GM21526 (cell line): Measurements from ENCODE around the gene RAP1GDS1.
A peak's percentile ranks its signal among the peaks of the same experiment; 100 is the strongest.
"Not testable (repeated sequence)": the region's sequence is repeated elsewhere in the genome, so short reads cannot be mapped to it uniquely, and the experiment has no call there.

ENCODE experiments used
- ATAC-seq: cut with Tn5 transposase; IDR thresholded peaks from one replicate; pipeline ENCODE4 v1.9.1; 2021; ENCODE audit warnings: moderate library complexity; ENCODE audit not compliant: unreplicated experiment, low FRiP score

Gene RAP1GDS1

GRCh38 chr4:98473046-98473445 is 211.9 kb downstream of the RAP1GDS1 start:
- ATAC-seq, result no peak

- no peak for ATAC-seq
Measured at GRCh38 chr4:98474408-98474844, 213.2 kb downstream of the RAP1GDS1 start.

DNA sequence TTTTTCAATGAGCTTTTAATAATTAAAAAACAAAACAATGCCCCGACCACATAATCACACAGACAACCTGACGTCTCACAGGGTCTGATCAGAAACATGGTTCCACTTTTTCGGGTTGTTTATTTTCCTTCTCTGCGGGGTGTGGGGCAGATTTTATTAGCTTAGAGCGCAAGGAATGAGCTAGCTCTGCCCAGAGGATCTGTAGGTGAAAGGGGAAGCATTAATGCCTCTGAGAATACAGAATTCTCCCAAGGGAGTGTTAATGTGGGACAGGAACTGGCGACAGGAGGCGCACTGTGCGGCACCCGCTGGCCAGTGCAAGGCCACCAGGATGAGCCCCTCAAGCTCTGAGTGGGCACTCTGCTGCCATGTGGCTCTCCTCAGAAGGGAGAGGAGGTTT is 215.7 kb downstream of the RAP1GDS1 start:
- ATAC-seq, result no peak

DNA sequence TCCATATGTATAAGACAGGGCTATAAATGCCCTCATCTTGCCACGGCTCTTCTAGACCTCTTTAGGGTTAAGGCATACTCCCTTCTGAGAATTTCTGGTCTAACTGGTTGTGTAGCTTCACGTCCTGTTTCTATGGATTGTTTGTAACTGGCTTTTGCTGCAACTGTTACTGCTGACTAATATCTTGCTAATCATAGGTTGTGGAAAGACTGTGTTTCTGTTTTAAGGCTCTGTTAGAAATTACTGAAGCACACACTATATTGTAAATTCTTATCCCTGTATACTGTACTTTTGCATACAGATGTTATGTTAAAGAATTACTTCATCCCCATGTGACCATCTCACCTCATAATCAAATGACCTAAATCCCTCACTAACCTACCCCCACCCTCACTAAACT is 218.4 kb downstream of the RAP1GDS1 start:
- ATAC-seq, result not testable (repeated sequence)

- no peak for ATAC-seq
Measured at GRCh38 chr4:98480535-98480934, 219.4 kb downstream of the RAP1GDS1 start.

DNA sequence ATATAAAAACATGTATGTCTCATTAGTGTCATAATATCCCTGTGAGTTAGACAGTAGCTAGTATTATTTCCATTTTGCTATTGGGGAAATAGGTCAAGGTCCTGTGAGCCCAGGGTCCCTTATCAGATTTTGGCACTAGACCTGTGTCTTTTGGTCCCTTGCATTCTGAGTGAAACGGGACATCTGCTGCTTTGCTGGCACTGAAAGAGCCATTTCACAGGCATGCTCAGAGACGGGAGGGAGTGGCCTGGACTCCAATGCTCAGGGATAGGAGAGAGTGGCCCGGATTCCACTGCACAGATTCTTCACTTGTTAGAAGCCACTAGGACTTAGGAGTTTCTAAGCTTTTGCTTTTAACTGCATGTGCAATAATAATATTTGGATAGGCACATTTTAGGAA is 220.0 kb downstream of the RAP1GDS1 start:
- no peak for ATAC-seq

DNA sequence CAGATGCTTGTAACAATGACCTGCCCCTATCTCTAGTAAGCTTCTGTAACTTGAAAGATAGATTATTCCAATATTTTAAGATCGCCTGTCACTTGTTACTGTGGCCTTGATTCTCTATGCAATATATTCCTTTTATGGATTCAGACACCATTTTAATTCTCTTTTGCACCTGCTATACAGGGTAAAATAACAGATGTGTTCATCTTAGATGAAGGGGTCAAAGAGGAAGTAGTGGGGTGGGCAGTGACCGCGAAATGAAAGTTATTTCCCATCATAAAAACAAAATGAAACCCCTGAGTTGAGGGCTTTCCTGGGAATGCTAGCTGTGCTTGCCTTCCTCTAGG is 221.3 kb downstream of the RAP1GDS1 start:
- peak; percentile 31 for ATAC-seq

GRCh38 chr4:98482847-98483806 is 221.9 kb downstream of the RAP1GDS1 start:
- ATAC-seq, result peak; percentile 82

- ATAC-seq, result no peak
Measured at GRCh38 chr4:98484031-98484430, 222.8 kb downstream of the RAP1GDS1 start.

- no peak for ATAC-seq
Measured at GRCh38 chr4:98485816-98486345, 224.7 kb downstream of the RAP1GDS1 start.

DNA sequence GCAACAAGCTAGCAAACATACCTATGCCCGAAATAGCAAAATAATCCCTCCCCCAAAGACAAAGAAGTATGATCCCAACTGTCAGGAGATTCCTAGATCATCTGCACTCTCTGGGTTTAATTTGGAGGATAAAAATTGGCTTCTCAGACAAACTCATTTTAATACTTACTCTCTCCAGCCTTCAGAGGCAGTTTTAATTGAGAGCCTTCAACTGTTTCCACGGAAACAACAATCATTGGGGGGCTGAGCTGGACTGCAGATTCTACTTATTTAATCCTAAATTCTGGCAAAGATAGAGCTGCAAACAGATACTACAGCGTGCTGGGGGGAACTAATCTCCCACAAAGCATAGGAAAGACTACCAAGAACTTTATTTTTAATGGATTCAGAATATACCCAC is 229.1 kb downstream of the RAP1GDS1 start:
- ATAC-seq, result no peak

- no peak for ATAC-seq
Measured at GRCh38 chr4:98491899-98492559, 230.8 kb downstream of the RAP1GDS1 start.

GRCh38 chr4:98493296-98493695 is 232.1 kb downstream of the RAP1GDS1 start:
- ATAC-seq, result peak; percentile 82
